Measurements from ENCODE around the gene GLRX. TPM values are rescaled to one million over a fixed set of nuclear protein-coding genes. Genes with fewer than 3 reads are reported as not detected.

GLRX gene
- total RNA-seq, 2 donors from 2014 or later, result 29.2 to 148 TPM

GRCh38 chr5:95763941-95764340 is 58.6 kb downstream of the GLRX start:
- Histone ChIP-seq H3K9me3 (no peaks in the 10 kb centered on the region), H3K4me3 (no peak overlapping the region), H3K27ac (no peak overlapping the region), H3K27me3 (replicated peaks; ENCODE audit: insufficient read depth) (no peaks in the 10 kb centered on the region), H3K36me3 (no peaks in the 10 kb centered on the region), H3K4me1 (ENCODE audit: control insufficient read depth in 1 of 2, low read depth in 2 of 2) (peaks cover 8 to 16% of the 10 kb centered on the region in 2 donors)
- DNase-seq (ENCODE audit: low spot score), result no peak
- ATAC-seq (ENCODE audit: insufficient number of reproducible peaks, low FRiP score, low read depth), result no peak
- TF ChIP-seq, protein P1, sequence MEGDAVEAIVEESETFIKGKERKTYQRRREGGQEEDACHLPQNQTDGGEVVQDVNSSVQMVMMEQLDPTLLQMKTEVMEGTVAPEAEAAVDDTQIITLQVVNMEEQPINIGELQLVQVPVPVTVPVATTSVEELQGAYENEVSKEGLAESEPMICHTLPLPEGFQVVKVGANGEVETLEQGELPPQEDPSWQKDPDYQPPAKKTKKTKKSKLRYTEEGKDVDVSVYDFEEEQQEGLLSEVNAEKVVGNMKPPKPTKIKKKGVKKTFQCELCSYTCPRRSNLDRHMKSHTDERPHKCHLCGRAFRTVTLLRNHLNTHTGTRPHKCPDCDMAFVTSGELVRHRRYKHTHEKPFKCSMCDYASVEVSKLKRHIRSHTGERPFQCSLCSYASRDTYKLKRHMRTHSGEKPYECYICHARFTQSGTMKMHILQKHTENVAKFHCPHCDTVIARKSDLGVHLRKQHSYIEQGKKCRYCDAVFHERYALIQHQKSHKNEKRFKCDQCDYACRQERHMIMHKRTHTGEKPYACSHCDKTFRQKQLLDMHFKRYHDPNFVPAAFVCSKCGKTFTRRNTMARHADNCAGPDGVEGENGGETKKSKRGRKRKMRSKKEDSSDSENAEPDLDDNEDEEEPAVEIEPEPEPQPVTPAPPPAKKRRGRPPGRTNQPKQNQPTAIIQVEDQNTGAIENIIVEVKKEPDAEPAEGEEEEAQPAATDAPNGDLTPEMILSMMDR (IDR thresholded peaks at IDR 0.05), result no peak

Other genes with a start within 250 kb of the GLRX start
- gene GPR150, start 202.6 kb downstream of the GLRX start, total RNA-seq, result 1 to 10 TPM in 1 of 2 donors, not detected in 1; 1.1 TPM
- gene RFESD, start 175.9 kb downstream of the GLRX start, total RNA-seq, result 10 to 100 TPM in 1 of 2 donors, under 1 TPM in 1; 0.85 to 11.1 TPM
- under 1 TPM in 1 of 2 donors, not detected in 1; 0.35 TPM for gene SPATA9, start 139.7 kb downstream of the GLRX start, total RNA-seq
- gene RHOBTB3, start 91.4 kb downstream of the GLRX start, total RNA-seq, result 10 to 100 TPM; 34.1 to 71.2 TPM
- gene ELL2, start 139.1 kb upstream of the GLRX start, total RNA-seq, result 100 to 1,000 TPM in 1 of 2 donors, 10 to 100 TPM in 1; 83.9 to 248 TPM

Data from thoracic aorta (tissue), 2 donors.